ENCODE results near the gene RNF182.

RNF182 gene

DNA sequence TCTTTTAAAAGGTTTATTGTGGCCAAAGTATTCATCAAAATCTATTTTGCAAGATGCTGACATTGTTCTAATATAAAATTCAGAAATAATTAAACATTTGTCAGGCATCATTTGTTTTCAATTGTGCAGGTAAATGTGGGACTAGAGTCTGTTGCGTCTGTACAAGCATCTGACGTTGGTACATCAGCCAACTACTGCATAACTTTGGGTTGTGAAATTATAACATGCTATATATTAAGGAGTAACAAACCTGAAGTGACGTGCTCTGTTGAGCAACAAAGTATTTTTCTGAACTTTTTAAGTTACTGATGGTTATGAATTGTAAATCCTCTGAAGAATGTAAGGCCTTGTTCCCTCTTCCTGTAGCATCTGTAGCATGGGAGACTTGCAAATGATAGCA is 66.0 kb downstream of the RNF182 start:
- Histone ChIP-seq H3K4me3 (replicated peaks; ENCODE audit: insufficient read depth, low read length) (no peak overlapping the region), H3K27me3 (ENCODE audit: insufficient read depth, poor library complexity, severe bottlenecking) (no peaks in the 10 kb centered on the region), H3K27ac (replicated peaks) (no peak overlapping the region)
- no peak for DNase-seq (ENCODE audit: low read depth in 1 of 2, low spot score in 1 of 2)
- TF ChIP-seq, protein P1, sequence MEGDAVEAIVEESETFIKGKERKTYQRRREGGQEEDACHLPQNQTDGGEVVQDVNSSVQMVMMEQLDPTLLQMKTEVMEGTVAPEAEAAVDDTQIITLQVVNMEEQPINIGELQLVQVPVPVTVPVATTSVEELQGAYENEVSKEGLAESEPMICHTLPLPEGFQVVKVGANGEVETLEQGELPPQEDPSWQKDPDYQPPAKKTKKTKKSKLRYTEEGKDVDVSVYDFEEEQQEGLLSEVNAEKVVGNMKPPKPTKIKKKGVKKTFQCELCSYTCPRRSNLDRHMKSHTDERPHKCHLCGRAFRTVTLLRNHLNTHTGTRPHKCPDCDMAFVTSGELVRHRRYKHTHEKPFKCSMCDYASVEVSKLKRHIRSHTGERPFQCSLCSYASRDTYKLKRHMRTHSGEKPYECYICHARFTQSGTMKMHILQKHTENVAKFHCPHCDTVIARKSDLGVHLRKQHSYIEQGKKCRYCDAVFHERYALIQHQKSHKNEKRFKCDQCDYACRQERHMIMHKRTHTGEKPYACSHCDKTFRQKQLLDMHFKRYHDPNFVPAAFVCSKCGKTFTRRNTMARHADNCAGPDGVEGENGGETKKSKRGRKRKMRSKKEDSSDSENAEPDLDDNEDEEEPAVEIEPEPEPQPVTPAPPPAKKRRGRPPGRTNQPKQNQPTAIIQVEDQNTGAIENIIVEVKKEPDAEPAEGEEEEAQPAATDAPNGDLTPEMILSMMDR (IDR thresholded peaks at IDR 0.05; ENCODE audit: insufficient read depth, low read length), result no peak
- TF ChIP-seq GABPA (IDR thresholded peaks at IDR 0.05; ENCODE audit: low read depth) (no peak), POLR2AphosphoS5 (IDR thresholded peaks at IDR 0.05; ENCODE audit: low read depth) (no peak), SPI1 (IDR thresholded peaks at IDR 0.05; ENCODE audit: borderline replicate concordance, low read depth) (no peak), REST (IDR thresholded peaks at IDR 0.05; ENCODE audit: insufficient replicate concordance, low read depth) (no peak)

- no peak overlapping the region for H3K27ac ChIP-seq (replicated peaks)
- H3K4me3 ChIP-seq (replicated peaks; ENCODE audit: insufficient read depth, low read length), result no peak overlapping the region
- TF ChIP-seq SPI1 (IDR thresholded peaks at IDR 0.05; ENCODE audit: borderline replicate concordance, low read depth), result no peak
- TF ChIP-seq REST (IDR thresholded peaks at IDR 0.05; ENCODE audit: insufficient replicate concordance, low read depth), result no peak
- TF ChIP-seq POLR2AphosphoS5 (IDR thresholded peaks at IDR 0.05; ENCODE audit: low read depth), result no peak
- TF ChIP-seq, protein P1 (IDR thresholded peaks at IDR 0.05; ENCODE audit: insufficient read depth, low read length), result no peak
- no peak for TF ChIP-seq GABPA (IDR thresholded peaks at IDR 0.05; ENCODE audit: low read depth)
- no peak for DNase-seq (ENCODE audit: low read depth in 1 of 2, low spot score in 1 of 2)
- no peaks in the 10 kb centered on the region for H3K27me3 ChIP-seq (ENCODE audit: insufficient read depth, poor library complexity, severe bottlenecking)
These were observed 66.6 kb downstream of the RNF182 start for GRCh38 chr6:13991393-13991792.

DNA sequence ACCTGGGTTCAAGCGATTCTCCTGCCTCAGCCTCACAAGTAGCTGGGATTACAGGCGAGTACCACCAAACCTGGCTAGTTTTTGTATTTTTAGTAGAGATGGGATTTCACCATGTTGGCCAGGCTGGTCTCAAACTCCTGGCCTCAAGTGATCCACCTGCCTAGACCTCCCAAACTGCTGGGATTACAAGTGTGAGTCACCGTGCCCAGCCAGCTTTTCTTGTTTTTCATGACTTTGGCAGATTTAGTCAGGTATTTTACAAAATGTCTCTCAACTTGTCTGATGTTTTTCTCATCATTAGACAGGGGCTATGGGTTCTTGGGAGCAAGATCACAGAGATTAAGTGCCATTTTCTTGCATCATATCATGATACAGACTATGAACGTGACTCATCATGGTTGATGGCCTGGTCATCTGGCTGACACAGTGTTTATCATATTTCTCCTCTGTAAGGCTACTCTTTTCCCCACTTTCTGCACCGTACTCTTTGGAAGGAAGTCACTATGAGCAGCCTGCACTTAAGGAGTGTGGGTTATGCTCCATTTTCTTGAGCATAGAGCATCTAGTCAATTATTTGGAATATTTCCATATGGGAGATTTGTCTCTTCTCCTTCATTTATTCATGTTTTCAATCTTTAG is 67.8 kb downstream of the RNF182 start:
- H3K27me3 ChIP-seq (ENCODE audit: insufficient read depth, poor library complexity, severe bottlenecking), result no peaks in the 10 kb centered on the region
- no peak for DNase-seq (ENCODE audit: low read depth in 1 of 2, low spot score in 1 of 2)
- TF ChIP-seq POLR2AphosphoS5 (IDR thresholded peaks at IDR 0.05; ENCODE audit: low read depth) (no peak), REST (IDR thresholded peaks at IDR 0.05; ENCODE audit: insufficient replicate concordance, low read depth) (no peak), GABPA (IDR thresholded peaks at IDR 0.05; ENCODE audit: low read depth) (no peak), SPI1 (IDR thresholded peaks at IDR 0.05; ENCODE audit: borderline replicate concordance, low read depth) (no peak)
- TF ChIP-seq, protein P1 (IDR thresholded peaks at IDR 0.05; ENCODE audit: insufficient read depth, low read length), result no peak
- H3K4me3 ChIP-seq (replicated peaks; ENCODE audit: insufficient read depth, low read length), result no peak overlapping the region
- no peak overlapping the region for H3K27ac ChIP-seq (replicated peaks)
